OCI-LY7 (cell line): ENCODE results near the gene TSHZ2. TPM values are rescaled to one million over a fixed set of nuclear protein-coding genes. Genes with fewer than 3 reads are reported as not detected.

Experiments used
- BruUV-seq: library from RNA; stranded (reverse); fragments of 400-500 nt; replicated peaks from 2 replicates; lab custom pipeline; 2021; lab: Mats Ljungman, UMichigan
- CTCF ChIA-PET: fragments of 300-600 bp; sonication (Branson Sonifier 250); formaldehyde crosslinking; loops from one replicate; lab custom pipeline; 2022; ENCODE audit warnings: antibody characterized with exemption; ENCODE audit not compliant: unreplicated experiment; lab: Charles Lee
- POLR2A ChIA-PET: fragments of 300-600 bp; sonication (Branson Sonifier 250); formaldehyde crosslinking; loops from one replicate; lab custom pipeline; 2022; ENCODE audit warnings: antibody characterized with exemption; lab: Charles Lee
- DNase-seq: peaks from one replicate; pipeline ENCODE4 v3.0.0-alpha.2; 2015; ENCODE audit warnings: low spot score
- H2AFZ ChIP-seq: fragments of 200-600 bp; sonication (generic), shearing (Covaris generic); 2 replicates; pipeline ENCODE4 v1.6.1; 2014; ENCODE audit warnings: mild to moderate bottlenecking, antibody characterized with exemption, low read length, moderate library complexity
- H3K27ac ChIP-seq: fragments of 200-600 bp; sonication (generic); 2 replicates; pipeline ENCODE4 v1.5.1; 2014; ENCODE audit warnings: mixed run types, low read depth, mild to moderate bottlenecking, moderate library complexity, low read length, inconsistent platforms; ENCODE audit not compliant: poor library complexity, severe bottlenecking
- H3K36me3 ChIP-seq: fragments of 200-600 bp; sonication (generic); 2 replicates; pipeline ENCODE4 v1.6.1; 2014; ENCODE audit warnings: mild to moderate bottlenecking, antibody characterized with exemption, low read length, moderate library complexity, mixed read lengths; ENCODE audit not compliant: insufficient read depth
- H3K4me1 ChIP-seq: fragments of 200-600 bp; sonication (generic); 2 replicates; pipeline ENCODE4 v1.5.1; 2014; ENCODE audit warnings: mild to moderate bottlenecking, low read length; ENCODE audit not compliant: insufficient read depth, poor library complexity, severe bottlenecking
- H3K4me2 ChIP-seq: fragments of 200-600 bp; sonication (generic); 2 replicates; pipeline ENCODE4 v1.6.1; 2014; ENCODE audit warnings: mild to moderate bottlenecking, low read length
- H3K4me3 ChIP-seq: fragments of 200-600 bp; sonication (generic); 2 replicates; pipeline ENCODE4 v1.5.1; 2014; ENCODE audit warnings: mild to moderate bottlenecking, low read depth, low read length; ENCODE audit not compliant: poor library complexity, severe bottlenecking
- H3K79me2 ChIP-seq: fragments of 200-600 bp; sonication (generic); 2 replicates; pipeline ENCODE4 v1.6.1; 2016; ENCODE audit warnings: low read depth, mild to moderate bottlenecking, low read length, moderate library complexity, mixed read lengths; ENCODE audit not compliant: insufficient read depth
- H3K9me2 ChIP-seq: fragments of 200-600 bp; sonication (generic); 2 replicates; pipeline ENCODE4 v1.6.1; 2016; ENCODE audit warnings: mild to moderate bottlenecking, low read length, mixed read lengths; ENCODE audit not compliant: insufficient read depth
- H3K9me3 ChIP-seq: fragments of 200-600 bp; sonication (generic); 2 replicates; pipeline ENCODE4 v1.6.1; 2014; ENCODE audit warnings: mild to moderate bottlenecking, mixed run types, low read length, mixed read lengths
- H4K20me1 ChIP-seq: fragments of 200-600 bp; sonication (generic); 2 replicates; pipeline ENCODE4 v1.6.1; 2014; ENCODE audit warnings: mild to moderate bottlenecking, antibody characterized with exemption, low read length, moderate library complexity, mixed read lengths; ENCODE audit not compliant: insufficient read depth
- EZH2phosphoT487 ChIP-seq: fragments of 200-600 bp; sonication (generic); IDR thresholded peaks from 2 replicates; pipeline ENCODE4 v1.6.1; 2018; ENCODE audit warnings: low read depth, borderline replicate concordance, mild to moderate bottlenecking, mixed run types, antibody characterized with exemption, low read length, moderate library complexity, mixed read lengths
- intact Hi-C: fragments of 100-400 bp; cut with micrococcal nuclease; formaldehyde crosslinking; loops from one replicate; pipeline ENCODE4 v1.10.0; 2022; ENCODE audit not compliant: unreplicated experiment
- total RNA-seq, 2 experiments: library from RNA; depleted of rRNA in 1 of 2; stranded (reverse); fragments of >200 nt in 1 of 2; shearing (Covaris generic) in 1 of 2; gene quantifications; 2 replicates each; pipeline ENCODE4 v1.2.3, GENCODE V29; 2014 to 2022
- TF ChIP-seq, protein P1 (sequence below): fragments of 200-600 bp; sonication (generic); conservative IDR thresholded peaks from 2 replicates; pipeline ENCODE4 v1.5.1; 2014; ENCODE audit warnings: mild to moderate bottlenecking, antibody characterized with exemption, low read length, moderate library complexity, mixed read lengths

TSHZ2 gene
- total RNA-seq, 2 experiments from 2014 or later = not detected

DNA sequence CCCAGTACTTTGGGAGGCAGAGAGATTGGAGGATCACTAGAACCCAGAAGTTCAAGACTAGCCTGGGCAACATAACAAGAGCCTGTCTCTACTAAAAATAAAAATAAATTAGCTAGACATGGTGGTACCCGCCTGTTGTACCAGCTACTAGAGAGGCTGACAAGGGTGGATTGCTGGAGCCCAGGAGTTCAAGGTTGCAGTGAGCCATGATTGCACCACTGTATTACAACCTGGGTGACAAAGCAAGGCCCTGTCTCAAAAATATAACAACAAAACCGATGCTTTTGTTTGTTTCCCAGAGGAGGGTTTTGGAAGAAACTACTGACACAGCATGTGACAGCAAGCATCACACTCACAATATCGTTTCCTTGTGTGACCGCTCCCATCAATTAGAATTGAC lies 119.6 kb downstream of the TSHZ2 start:
- no peak for TF ChIP-seq EZH2phosphoT487
- TF ChIP-seq, protein P1, sequence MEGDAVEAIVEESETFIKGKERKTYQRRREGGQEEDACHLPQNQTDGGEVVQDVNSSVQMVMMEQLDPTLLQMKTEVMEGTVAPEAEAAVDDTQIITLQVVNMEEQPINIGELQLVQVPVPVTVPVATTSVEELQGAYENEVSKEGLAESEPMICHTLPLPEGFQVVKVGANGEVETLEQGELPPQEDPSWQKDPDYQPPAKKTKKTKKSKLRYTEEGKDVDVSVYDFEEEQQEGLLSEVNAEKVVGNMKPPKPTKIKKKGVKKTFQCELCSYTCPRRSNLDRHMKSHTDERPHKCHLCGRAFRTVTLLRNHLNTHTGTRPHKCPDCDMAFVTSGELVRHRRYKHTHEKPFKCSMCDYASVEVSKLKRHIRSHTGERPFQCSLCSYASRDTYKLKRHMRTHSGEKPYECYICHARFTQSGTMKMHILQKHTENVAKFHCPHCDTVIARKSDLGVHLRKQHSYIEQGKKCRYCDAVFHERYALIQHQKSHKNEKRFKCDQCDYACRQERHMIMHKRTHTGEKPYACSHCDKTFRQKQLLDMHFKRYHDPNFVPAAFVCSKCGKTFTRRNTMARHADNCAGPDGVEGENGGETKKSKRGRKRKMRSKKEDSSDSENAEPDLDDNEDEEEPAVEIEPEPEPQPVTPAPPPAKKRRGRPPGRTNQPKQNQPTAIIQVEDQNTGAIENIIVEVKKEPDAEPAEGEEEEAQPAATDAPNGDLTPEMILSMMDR = no peak
- Histone ChIP-seq H3K4me2 (no peak overlapping the region), H2AFZ (peak overlapping the region; percentile 14; the same call in 1 of the 2 replicates), H3K4me1 (peaks cover 6% of the 10 kb centered on the region), H3K79me2 (no peaks in the 10 kb centered on the region), H3K9me2 (no peaks in the 10 kb centered on the region), H4K20me1 (no peaks in the 10 kb centered on the region), H3K36me3 (no peaks in the 10 kb centered on the region), H3K27ac (no peak overlapping the region), H3K9me3 (no peaks in the 10 kb centered on the region), H3K4me3 (no peak overlapping the region)
- no peak for DNase-seq
- intact Hi-C loops = no loop called here
- no TSS peak for BruUV-seq
- CTCF ChIA-PET = no interaction called here
- POLR2A ChIA-PET = interaction anchor here (0.9 to 1.3 kb wide), 3 partner anchors 10 to 13 kb away, joined by 3 to 6 read pairs (median 3); no protein-coding TSS in a partner anchor

DNA sequence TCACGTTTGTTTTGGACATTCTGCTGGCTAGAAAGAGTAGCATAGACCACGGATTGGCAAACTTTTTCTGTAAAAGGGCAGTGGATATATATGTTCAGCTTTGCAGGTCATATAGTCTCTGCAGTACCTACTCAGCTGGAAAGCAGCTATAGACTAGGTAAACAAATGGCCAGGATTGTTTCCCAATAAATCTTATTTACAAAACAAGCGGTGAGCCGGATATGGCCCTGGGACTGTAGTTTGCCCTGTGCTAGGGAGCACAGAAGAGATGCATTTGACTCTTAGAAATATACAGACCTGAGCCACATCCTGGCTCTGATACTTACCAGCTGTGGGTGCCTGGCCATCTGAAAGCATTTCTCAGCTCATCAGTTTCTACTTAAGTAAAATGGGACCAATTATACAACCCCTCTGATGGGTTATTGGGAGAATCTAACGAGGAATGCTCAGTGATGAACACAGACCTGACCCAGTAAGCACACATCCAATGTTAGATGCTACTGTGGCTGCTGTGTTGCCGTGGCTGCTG lies 120.7 kb downstream of the TSHZ2 start:
- no peak for DNase-seq
- H4K20me1 ChIP-seq = no peaks in the 10 kb centered on the region
- H3K4me3 ChIP-seq = no peak overlapping the region
- H3K9me3 ChIP-seq = no peaks in the 10 kb centered on the region
- no peak for TF ChIP-seq EZH2phosphoT487
- TF ChIP-seq, protein P1 = no peak
- intact Hi-C loops = no loop called here
- no peaks in the 10 kb centered on the region for H3K36me3 ChIP-seq
- no peak overlapping the region for H3K4me2 ChIP-seq
- CTCF ChIA-PET = no interaction called here
- peaks cover 6% of the 10 kb centered on the region for H3K4me1 ChIP-seq
- H3K9me2 ChIP-seq = no peaks in the 10 kb centered on the region
- H2AFZ ChIP-seq = peak overlapping the region; percentile 16
- no TSS peak for BruUV-seq
- no peaks in the 10 kb centered on the region for H3K79me2 ChIP-seq
- H3K27ac ChIP-seq = no peak overlapping the region
- POLR2A ChIA-PET = interaction anchor here (0.6 to 1.2 kb wide), 2 partner anchors 12 to 553 kb away, joined by 4 to 5 read pairs; no protein-coding TSS in a partner anchor

DNA sequence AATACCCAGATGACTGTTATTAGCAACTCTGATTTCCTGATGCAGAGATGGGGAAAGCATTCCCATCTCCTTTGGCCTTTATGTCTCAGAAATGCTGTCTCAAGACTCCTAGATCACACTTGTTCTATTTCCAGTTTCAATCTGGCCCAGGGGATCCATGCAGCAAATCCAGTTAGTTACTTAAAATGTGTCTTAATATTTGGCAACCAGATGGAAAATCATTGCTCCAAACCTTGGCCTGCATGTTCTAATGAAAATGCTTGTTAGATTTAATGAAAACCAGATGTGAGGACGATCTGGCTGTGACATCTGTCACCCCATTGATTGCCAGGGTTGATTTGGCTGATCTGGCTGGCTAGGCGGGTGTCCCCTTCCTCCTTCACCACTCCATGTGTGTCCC lies 125.2 kb downstream of the TSHZ2 start:
- ChIA-PET CTCF (no interaction called here), POLR2A (interaction anchor here (1.2 kb wide), 1 partner anchor 12 kb away, joined by 3 read pairs; no protein-coding TSS in a partner anchor)
- 0 out of 2 replicates have a peak, but pooled peaks cover 4% of the 10 kb centered on the region for H3K9me3 ChIP-seq
- H3K4me1 ChIP-seq = peaks cover 9% of the 10 kb centered on the region
- no TSS peak for BruUV-seq
- H3K27ac ChIP-seq = no peak overlapping the region
- H3K9me2 ChIP-seq = no peaks in the 10 kb centered on the region
- intact Hi-C loops = no loop called here
- no peak for TF ChIP-seq EZH2phosphoT487
- TF ChIP-seq, protein P1 = no peak
- no peak for DNase-seq
- no peaks in the 10 kb centered on the region for H3K79me2 ChIP-seq
- H3K36me3 ChIP-seq = no peaks in the 10 kb centered on the region
- no peaks in the 10 kb centered on the region for H4K20me1 ChIP-seq
- H3K4me2 ChIP-seq = no peak overlapping the region
- H2AFZ ChIP-seq = no peak overlapping the region; the same call in 1 of the 2 replicates
- H3K4me3 ChIP-seq = no peak overlapping the region
